Testis (tissue), 2 donors: ENCODE measurements around the gene CPTP.

Experiments
- POLR2A ChIP-seq: fragments of 450-650 bp; IDR thresholded peaks from one replicate; pipeline ENCODE4 v1.6.1; 2017; ENCODE audit warnings: antibody characterized with exemption, mild to moderate bottlenecking, moderate library complexity
- TF ChIP-seq, protein P1 (sequence below), 3 experiments: fragments of 450-650 bp in 2 of 3; fragments of 200-600 bp in 1 of 3; sonication (generic) in 1 of 3; IDR thresholded peaks; one replicate each; pipeline ENCODE4 v1.5.1; 2016 to 2019; ENCODE audit warnings: antibody characterized with exemption in 3 of 3, mild to moderate bottlenecking in 2 of 3, moderate library complexity in 1 of 3

GRCh38 chr1:1348420-1349255 lies 24.0 kb downstream of the CPTP start:
- TF ChIP-seq, protein P1, sequence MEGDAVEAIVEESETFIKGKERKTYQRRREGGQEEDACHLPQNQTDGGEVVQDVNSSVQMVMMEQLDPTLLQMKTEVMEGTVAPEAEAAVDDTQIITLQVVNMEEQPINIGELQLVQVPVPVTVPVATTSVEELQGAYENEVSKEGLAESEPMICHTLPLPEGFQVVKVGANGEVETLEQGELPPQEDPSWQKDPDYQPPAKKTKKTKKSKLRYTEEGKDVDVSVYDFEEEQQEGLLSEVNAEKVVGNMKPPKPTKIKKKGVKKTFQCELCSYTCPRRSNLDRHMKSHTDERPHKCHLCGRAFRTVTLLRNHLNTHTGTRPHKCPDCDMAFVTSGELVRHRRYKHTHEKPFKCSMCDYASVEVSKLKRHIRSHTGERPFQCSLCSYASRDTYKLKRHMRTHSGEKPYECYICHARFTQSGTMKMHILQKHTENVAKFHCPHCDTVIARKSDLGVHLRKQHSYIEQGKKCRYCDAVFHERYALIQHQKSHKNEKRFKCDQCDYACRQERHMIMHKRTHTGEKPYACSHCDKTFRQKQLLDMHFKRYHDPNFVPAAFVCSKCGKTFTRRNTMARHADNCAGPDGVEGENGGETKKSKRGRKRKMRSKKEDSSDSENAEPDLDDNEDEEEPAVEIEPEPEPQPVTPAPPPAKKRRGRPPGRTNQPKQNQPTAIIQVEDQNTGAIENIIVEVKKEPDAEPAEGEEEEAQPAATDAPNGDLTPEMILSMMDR (IDR thresholded peaks at IDR 0.05) = no peak
- no peak for TF ChIP-seq POLR2A
